T-helper 9 cell (primary cell): ENCODE results near the gene C16orf86.
A peak's percentile ranks its signal among the peaks of the same experiment; 100 is the strongest.

Experiments
- DNase-seq: peaks from one replicate; pipeline ENCODE4 v3.0.0-alpha.2; 2020
- total RNA-seq, 2 donors: gene quantifications; one replicate each; lab custom pipeline; 2026; lab: John Stamatoyannopoulos, UW

C16orf86 gene
- total RNA-seq: 1.4 to 2.2 reads per million in 2 donors

GRCh38 chr16:67666559-67667452 lies at the start of gene C16orf86, which contains the start of gene ENKD1:
Gene C16orf86 (plus strand): TSS chr16:67666814. CDS start chr16:67666971, 157 bp downstream.
Gene ENKD1 (minus strand): TSS chr16:67666750. CDS start chr16:67666442, 308 bp downstream.
- DNase-seq: peak; percentile 75

DNA sequence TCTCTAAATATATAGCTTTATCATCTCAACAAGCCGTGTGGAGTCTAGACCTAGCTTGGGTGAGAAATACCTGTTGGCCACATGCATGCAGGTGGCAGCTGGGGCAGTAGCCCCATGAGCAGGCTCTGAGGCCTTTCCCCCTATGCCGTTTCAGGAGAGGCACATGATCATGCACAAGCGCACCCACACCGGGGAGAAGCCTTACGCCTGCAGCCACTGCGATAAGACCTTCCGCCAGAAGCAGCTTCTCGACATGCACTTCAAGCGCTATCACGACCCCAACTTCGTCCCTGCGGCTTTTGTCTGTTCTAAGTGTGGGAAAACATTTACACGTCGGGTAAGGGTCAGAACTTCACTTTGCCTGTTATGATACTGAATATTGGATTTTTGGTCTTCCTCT lies 38.4 kb upstream of the C16orf86 start:
- DNase-seq: no peak

DNA sequence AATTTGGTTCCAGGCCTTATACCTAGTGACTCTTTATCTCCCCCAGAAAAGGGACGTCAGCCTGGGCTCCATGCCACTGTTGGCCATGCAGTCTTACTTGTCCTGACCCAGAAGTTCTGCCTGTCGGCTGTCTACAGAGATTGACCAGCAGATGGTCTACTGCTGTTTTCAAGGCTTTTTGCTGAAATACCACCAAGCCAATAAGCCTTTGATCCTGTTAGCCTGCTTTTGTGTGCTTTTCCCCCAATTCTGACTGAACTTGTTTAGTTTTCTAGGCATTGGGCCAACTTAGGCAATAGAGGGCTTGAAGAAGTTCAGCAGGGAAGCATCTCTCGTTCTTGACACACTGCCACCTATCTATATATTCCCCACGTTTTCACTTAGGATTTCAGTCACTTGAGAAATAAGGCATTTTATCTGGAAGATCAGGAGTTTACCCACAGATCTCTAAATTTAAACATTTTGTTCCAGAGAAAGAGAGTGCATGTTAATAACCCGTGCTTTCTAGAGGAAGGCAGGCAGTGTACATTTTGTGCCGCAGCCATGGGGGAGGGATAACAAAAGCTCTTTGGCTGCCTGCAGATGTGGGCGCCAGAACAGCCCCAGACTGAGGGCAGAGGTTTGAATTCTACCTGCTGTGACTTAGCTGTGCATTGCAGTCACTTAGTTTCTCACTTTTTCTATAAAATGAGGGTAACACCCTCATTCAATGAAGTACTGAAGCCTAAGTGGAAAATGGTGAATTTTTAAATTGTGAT lies 34.0 kb upstream of the C16orf86 start:
- no peak for DNase-seq

DNA sequence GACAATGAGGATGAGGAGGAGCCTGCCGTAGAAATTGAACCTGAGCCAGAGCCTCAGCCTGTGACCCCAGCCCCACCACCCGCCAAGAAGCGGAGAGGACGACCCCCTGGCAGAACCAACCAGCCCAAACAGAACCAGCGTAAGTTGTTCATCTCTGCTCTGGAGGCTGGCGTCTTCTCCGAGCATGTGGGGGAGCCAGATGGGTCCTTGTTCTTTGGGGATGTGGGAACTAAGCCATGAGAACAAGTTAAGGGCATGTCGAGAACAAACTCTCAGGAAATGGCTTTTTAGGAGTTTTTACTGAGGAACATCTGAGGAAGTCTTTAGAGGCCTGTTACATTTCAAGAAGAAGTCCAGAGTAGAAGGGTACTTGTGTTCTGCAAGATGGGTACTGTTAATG lies 29.9 kb upstream of the C16orf86 start:
- no peak for DNase-seq

DNA sequence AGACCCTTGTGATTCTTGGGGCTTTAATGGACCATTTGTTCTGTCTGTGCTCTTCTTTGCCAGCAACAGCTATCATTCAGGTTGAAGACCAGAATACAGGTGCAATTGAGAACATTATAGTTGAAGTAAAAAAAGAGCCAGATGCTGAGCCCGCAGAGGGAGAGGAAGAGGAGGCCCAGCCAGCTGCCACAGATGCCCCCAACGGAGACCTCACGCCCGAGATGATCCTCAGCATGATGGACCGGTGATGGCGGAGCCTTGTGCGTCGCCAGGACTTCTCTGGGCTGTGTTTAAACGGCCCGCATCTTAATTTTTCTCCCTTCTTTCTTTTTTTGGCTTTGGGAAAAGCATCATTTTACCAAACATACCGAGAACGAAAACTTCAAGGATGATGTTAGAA lies 29.0 kb upstream of the C16orf86 start:
- no peak for DNase-seq

GRCh38 chr16:67641779-67642708 lies 24.6 kb upstream of the C16orf86 start:
- DNase-seq: no peak

GRCh38 chr16:67644038-67644437 lies 22.6 kb upstream of the C16orf86 start:
- DNase-seq: no peak

- no peak for DNase-seq
Observed at GRCh38 chr16:67645397-67646121, 21.1 kb upstream of the C16orf86 start.

GRCh38 chr16:67647111-67647651 lies 19.4 kb upstream of the C16orf86 start:
- no peak for DNase-seq

DNA sequence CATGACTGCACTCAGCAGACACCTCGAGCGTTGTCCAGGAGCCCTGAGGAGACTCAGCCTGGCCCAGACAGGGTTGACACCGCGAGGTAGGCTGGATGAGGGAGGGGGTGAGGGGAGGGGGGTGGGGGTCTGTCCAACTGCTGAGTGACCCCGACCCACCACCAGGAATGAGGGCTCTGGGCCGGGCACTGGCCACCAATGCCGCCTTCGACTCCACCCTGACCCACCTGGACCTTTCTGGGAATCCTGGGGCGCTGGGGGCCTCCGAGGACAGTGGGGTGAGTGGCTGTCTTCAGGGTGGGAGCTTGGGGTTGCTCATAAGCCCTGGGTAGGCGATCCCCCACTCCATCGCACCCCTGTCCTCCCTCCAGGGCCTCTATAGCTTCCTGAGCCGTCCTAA lies 18.9 kb upstream of the C16orf86 start:
- no peak for DNase-seq

GRCh38 chr16:67648088-67648763 lies 18.4 kb upstream of the C16orf86 start:
- DNase-seq: no peak

DNA sequence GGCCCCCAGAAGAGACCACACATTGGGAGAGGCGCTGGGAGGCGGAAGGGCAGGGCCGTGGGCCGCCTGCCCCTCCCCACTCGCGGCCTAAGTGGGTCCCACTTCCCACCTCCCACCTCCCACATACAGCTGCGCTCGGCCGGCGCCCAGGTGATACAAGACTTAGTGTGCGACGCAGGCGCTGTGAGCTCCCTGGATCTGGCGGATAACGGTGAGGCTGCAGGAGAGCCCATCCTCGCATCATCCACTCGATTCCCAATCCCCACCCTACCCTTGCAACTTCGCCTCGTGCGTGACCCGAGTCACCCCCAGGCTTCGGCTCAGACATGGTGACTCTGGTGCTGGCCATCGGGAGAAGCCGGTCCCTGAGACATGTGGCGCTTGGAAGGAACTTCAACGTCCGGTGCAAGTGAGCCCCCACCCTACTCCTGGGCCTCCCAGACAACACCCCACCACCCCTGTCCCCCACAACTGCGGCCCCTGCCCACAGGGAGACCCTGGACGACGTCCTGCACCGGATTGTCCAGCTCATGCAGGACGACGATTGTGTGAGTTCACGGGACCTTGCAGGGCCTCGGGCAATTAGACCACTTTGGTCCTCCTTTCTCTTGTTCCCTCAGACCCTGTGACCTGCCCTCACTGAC lies 17.7 kb upstream of the C16orf86 start:
- no peak for DNase-seq

DNA sequence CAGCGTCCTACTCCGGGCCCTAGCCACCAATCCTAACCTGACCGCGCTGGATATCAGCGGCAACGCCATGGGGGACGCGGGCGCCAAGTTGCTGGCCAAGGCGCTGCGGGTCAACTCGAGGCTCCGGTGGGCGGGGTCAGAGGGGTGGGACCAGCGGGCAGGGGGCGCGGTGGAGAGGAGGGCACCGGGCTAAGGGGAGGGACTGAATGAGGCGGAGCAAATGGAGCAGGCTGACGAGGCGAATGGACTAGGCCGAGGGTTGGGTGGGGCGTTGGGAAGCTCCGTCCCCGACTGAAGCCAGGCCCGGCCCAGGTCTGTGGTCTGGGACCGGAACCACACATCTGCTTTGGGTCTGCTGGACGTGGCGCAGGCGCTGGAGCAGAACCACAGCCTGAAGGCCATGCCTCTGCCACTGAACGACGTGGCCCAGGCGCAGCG lies 17.1 kb upstream of the C16orf86 start:
- no peak for DNase-seq

DNA sequence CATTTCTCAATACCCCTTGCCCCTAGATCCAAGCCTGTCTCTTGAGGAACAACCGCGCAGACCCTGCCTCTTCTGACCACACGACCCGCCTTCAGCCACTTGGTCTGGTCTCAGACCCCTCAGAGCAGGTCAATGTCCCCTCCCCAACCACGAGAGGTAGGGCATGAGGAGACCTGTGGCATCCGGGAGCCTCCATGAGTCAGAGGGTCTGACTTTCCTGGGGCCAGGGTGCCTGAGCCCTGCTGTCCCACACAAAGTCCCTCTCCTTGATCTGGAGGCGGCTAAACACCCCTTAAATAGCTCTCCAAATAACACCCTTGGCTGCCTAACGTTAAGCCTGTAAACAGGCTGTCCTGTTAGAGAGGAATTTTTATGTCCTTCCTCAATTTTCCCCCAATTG lies 16.6 kb upstream of the C16orf86 start:
- no peak for DNase-seq

DNA sequence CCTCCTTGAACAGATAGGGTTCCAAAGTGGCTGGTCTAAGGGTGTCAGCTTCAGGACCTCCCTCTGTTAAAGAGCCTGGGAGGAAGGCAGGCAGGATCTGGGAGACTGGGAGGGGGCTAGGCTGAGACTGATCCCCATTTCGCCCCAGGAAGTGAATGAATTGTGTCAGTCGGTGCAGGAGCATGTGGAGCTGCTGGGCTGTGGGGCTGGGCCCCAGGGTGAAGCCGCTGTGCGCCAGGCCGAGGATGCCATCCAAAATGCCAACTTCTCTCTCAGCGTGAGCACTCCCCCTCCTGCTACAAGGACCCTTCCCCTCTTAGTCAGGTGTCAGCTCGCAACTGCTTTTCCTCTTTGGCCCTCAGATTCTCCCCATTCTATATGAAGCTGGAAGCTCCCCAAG lies 15.6 kb upstream of the C16orf86 start:
- no peak for DNase-seq

DNA sequence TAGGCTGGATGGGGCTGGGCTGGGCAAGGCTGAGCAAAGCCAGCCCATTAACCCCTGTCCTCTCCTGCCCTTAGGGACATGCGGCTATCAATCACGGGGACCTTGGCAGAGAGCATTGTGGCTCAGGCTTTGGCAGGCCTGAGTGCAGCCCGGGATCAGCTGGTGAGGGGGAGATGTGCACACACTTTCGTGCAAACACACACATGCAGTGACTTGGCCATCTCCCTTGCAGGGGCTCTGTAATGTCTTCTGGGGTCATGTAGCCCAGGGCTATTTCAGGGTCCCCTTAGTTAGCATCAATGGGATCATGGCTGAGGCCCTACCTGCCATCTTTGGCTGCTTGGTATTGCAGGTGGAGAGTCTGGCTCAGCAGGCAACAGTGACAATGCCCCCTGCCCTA lies 14.8 kb upstream of the C16orf86 start:
- no peak for DNase-seq

DNA sequence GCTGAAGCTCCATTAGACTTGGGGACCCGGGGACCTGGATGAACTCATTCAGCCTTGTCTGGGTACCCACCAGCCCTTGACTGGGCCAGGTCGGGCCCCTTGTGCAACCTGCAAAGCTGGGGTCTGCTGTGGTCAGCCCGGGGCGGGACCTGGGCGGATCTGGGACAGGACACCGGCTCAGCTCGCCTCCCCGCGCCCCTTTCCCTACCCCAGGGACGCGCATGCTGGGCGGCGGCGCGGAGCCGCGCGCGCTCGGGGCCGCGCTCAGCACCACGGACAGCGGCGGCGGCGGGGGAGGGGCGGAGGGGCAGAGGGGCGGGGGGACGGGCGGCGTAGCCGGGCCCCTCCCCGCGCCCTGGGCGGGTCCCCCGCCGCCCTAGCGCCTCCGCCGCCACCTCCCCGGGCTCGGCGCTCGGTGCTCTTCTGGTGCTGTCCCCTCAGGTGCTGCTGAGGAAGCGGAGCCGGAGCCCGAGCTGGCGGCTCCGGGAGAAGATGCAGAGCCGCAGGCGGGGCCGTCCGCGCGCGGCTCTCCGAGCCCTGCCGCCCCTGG lies 14.0 kb upstream of the C16orf86 start:
- no peak for DNase-seq

DNA sequence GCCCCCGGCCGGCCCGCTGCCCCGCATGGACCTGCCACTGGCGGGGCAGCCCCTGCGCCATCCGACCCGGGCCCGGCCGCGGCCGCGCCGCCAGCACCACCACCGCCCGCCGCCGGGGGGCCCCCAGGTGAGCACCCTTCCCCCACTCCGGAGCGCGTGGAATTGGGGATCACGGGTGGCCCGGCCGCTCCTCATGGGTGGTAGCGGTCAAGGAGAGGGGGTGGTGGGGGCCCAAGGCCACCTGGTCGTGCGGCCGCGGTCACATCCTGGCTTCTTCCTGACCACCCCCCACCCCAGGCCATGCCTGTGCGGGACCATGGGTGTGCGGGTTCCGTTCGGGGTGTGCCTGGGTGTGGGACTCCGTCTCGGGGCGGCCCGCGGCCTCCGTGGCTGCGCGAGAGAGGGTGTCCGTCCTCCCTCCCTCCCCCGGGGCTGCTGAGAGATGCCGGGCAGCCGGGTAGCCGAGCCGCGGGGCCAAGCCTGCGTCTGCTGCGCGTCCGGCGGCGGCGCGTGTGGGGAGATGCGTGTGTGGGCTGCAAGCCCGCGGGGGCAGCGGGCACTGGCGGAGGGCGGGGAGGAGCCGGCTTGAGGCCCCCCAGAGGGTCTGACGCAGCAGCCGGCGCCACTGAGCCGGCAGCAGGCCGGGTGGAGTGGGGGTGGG lies 13.4 kb upstream of the C16orf86 start:
- DNase-seq: no peak

- no peak for DNase-seq
Observed at GRCh38 chr16:67653789-67654402, 12.7 kb upstream of the C16orf86 start.
